Panc1 (cell line): ENCODE results near the gene MAST3. TPM values are rescaled to one million over a fixed set of nuclear protein-coding genes. Genes with fewer than 3 reads are reported as not detected.
A peak's percentile ranks its signal among the peaks of the same experiment; 100 is the strongest.

ENCODE experiments used
- ATAC-seq: fragments of 200-7000 bp; cut with Tn5 transposase; 2 replicates; pipeline ENCODE4 v1.9.1; 2020; ENCODE audit warnings: mild to moderate bottlenecking, moderate library complexity
- BruUV-seq: library from RNA; stranded (reverse); fragments of 400-500 nt; replicated peaks from 2 replicates; lab custom pipeline; 2021; lab: Mats Ljungman, UMichigan
- CTCF ChIA-PET: fragments of 300-600 bp; sonication (Branson Sonifier 250); formaldehyde crosslinking; loops from one replicate; lab custom pipeline; 2022; ENCODE audit warnings: antibody characterized with exemption; lab: Charles Lee
- POLR2A ChIA-PET: fragments of 300-600 bp; sonication (Branson Sonifier 250); formaldehyde crosslinking; loops from one replicate; lab custom pipeline; 2022; ENCODE audit warnings: antibody characterized with exemption; lab: Charles Lee
- DNase-seq: peaks from one replicate; pipeline ENCODE4 v3.0.0-alpha.2; 2010; ENCODE audit warnings: low read depth, low spot score
- H3K27ac ChIP-seq: 2 replicates; pipeline ENCODE4 v1.5.1; 2011; ENCODE audit warnings: mild to moderate bottlenecking, low read length, inconsistent platforms
- H3K27me3 ChIP-seq: fragments of 200-500 bp; sonication (Bioruptor generic); 2 replicates; pipeline ENCODE4 v1.6.0; 2014; ENCODE audit warnings: low read length, inconsistent platforms; ENCODE audit not compliant: control insufficient read depth, insufficient read depth
- H3K36me3 ChIP-seq: fragments of 200-500 bp; sonication (Bioruptor generic); 2 replicates; pipeline ENCODE4 v1.5.1; 2014; ENCODE audit warnings: inconsistent platforms, mild to moderate bottlenecking, low read length, moderate library complexity; ENCODE audit not compliant: control insufficient read depth, insufficient read depth
- H3K4me1 ChIP-seq: 2 replicates; pipeline ENCODE4 v1.5.1; 2011; ENCODE audit warnings: inconsistent platforms, mild to moderate bottlenecking, low read length, moderate library complexity; ENCODE audit not compliant: control insufficient read depth, insufficient read depth
- H3K4me3 ChIP-seq, 2 experiments: 2 replicates each; pipeline ENCODE4 v1.5.1; 2011 to 2012; ENCODE audit warnings: low read depth in 2 of 2, low read length in 2 of 2, mild to moderate bottlenecking in 2 of 2, inconsistent platforms in 1 of 2, moderate library complexity in 1 of 2
- H3K9me3 ChIP-seq: fragments of 200-500 bp; sonication (Bioruptor generic); 2 replicates; pipeline ENCODE4 v1.5.1; 2014; ENCODE audit warnings: low read depth, mild to moderate bottlenecking, inconsistent platforms, low read length, moderate library complexity; ENCODE audit not compliant: control insufficient read depth, insufficient read depth
- POLR2AphosphoS5 ChIP-seq: IDR thresholded peaks from 2 replicates; pipeline ENCODE4 v1.6.1; 2012; ENCODE audit warnings: mild to moderate bottlenecking, low read depth, low read length, moderate library complexity
- SIN3A ChIP-seq: IDR thresholded peaks from 2 replicates; pipeline ENCODE4 v1.6.1; 2012; ENCODE audit warnings: low read depth, mild to moderate bottlenecking, low read length, moderate library complexity, borderline replicate concordance; ENCODE audit not compliant: insufficient read depth
- TCF7L2 ChIP-seq: IDR thresholded peaks from 2 replicates; pipeline ENCODE4 v1.6.1; 2011; ENCODE audit warnings: mild to moderate bottlenecking, low read depth, low read length, inconsistent platforms
- in situ Hi-C: cut with HindIII; loops from 2 replicates; pipeline ENCODE4 v1.10.0; 2016; ENCODE audit warnings: low sequenced_read_pairs, low pct_unique_long_range_greater_than_20kb
- intact Hi-C: fragments of 100-400 bp; cut with micrococcal nuclease; formaldehyde crosslinking; loops from one replicate; pipeline ENCODE4 v1.10.0; 2022; ENCODE audit not compliant: unreplicated experiment
- total RNA-seq: library from RNA; stranded (reverse); gene quantifications from one replicate; pipeline ENCODE4 v1.2.1, GENCODE V29; 2021; ENCODE audit not compliant: unreplicated experiment
- TF ChIP-seq, protein P1 (sequence below): fragments of 450-650 bp; IDR thresholded peaks from 2 replicates; pipeline ENCODE4 v1.5.1; 2017; ENCODE audit warnings: mild to moderate bottlenecking
- TF ChIP-seq, protein P2 (sequence below), 2 experiments: IDR thresholded peaks; 2 replicates each; pipeline ENCODE4 v1.6.1; 2011 to 2012; ENCODE audit warnings: low read depth in 2 of 2, control low read depth in 1 of 2, low read length in 1 of 2, mild to moderate bottlenecking in 1 of 2, moderate library complexity in 1 of 2; ENCODE audit not compliant: insufficient read depth in 1 of 2

MAST3 gene
- total RNA-seq, 1 experiment from 2014 or later, result 13.1 TPM

DNA sequence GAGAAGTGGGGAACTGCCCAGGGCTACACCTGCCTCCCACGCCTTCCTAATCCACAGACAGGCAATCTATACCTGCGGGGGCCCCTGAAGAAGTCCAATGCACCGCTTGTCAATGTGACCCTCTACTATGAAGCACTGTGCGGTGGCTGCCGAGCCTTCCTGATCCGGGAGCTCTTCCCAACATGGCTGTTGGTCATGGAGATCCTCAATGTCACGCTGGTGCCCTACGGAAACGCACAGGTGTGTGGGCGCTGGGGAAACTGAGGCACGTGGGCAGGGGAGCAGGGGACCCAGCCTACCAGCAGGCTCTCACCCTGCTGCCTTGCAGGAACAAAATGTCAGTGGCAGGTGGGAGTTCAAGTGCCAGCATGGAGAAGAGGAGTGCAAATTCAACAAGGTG lies 77.4 kb downstream of the MAST3 start:
- H3K27me3 ChIP-seq, result no peaks in the 10 kb centered on the region
- ATAC-seq (no peak), DNase-seq (no peak)
- H3K27ac ChIP-seq, result no peak overlapping the region
- POLR2A ChIA-PET, result no interaction called here
- H3K36me3 ChIP-seq, result no peaks in the 10 kb centered on the region
- CTCF ChIA-PET, result no interaction called here
- H3K4me3 ChIP-seq, result peak overlapping the region; percentile 64 to 76; a peak in 2 of 4 replicates
- TF ChIP-seq TCF7L2 (no peak), POLR2AphosphoS5 (no peak), SIN3A (no peak)
- TF ChIP-seq, protein P1, sequence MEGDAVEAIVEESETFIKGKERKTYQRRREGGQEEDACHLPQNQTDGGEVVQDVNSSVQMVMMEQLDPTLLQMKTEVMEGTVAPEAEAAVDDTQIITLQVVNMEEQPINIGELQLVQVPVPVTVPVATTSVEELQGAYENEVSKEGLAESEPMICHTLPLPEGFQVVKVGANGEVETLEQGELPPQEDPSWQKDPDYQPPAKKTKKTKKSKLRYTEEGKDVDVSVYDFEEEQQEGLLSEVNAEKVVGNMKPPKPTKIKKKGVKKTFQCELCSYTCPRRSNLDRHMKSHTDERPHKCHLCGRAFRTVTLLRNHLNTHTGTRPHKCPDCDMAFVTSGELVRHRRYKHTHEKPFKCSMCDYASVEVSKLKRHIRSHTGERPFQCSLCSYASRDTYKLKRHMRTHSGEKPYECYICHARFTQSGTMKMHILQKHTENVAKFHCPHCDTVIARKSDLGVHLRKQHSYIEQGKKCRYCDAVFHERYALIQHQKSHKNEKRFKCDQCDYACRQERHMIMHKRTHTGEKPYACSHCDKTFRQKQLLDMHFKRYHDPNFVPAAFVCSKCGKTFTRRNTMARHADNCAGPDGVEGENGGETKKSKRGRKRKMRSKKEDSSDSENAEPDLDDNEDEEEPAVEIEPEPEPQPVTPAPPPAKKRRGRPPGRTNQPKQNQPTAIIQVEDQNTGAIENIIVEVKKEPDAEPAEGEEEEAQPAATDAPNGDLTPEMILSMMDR, result no peak
- TF ChIP-seq, protein P2, sequence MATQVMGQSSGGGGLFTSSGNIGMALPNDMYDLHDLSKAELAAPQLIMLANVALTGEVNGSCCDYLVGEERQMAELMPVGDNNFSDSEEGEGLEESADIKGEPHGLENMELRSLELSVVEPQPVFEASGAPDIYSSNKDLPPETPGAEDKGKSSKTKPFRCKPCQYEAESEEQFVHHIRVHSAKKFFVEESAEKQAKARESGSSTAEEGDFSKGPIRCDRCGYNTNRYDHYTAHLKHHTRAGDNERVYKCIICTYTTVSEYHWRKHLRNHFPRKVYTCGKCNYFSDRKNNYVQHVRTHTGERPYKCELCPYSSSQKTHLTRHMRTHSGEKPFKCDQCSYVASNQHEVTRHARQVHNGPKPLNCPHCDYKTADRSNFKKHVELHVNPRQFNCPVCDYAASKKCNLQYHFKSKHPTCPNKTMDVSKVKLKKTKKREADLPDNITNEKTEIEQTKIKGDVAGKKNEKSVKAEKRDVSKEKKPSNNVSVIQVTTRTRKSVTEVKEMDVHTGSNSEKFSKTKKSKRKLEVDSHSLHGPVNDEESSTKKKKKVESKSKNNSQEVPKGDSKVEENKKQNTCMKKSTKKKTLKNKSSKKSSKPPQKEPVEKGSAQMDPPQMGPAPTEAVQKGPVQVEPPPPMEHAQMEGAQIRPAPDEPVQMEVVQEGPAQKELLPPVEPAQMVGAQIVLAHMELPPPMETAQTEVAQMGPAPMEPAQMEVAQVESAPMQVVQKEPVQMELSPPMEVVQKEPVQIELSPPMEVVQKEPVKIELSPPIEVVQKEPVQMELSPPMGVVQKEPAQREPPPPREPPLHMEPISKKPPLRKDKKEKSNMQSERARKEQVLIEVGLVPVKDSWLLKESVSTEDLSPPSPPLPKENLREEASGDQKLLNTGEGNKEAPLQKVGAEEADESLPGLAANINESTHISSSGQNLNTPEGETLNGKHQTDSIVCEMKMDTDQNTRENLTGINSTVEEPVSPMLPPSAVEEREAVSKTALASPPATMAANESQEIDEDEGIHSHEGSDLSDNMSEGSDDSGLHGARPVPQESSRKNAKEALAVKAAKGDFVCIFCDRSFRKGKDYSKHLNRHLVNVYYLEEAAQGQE (IDR thresholded peaks at IDR 0.05; ENCODE audit: insufficient read depth in 1 of 2, low read depth in 2 of 2, low read length in 1 of 2), result no peak
- intact Hi-C loops (no loop called here), in situ Hi-C loops (no loop called here)
- H3K9me3 ChIP-seq, result no peaks in the 10 kb centered on the region
- no TSS peak for BruUV-seq
- peaks cover 6% of the 10 kb centered on the region; the same call in 1 of the 2 replicates for H3K4me1 ChIP-seq

DNA sequence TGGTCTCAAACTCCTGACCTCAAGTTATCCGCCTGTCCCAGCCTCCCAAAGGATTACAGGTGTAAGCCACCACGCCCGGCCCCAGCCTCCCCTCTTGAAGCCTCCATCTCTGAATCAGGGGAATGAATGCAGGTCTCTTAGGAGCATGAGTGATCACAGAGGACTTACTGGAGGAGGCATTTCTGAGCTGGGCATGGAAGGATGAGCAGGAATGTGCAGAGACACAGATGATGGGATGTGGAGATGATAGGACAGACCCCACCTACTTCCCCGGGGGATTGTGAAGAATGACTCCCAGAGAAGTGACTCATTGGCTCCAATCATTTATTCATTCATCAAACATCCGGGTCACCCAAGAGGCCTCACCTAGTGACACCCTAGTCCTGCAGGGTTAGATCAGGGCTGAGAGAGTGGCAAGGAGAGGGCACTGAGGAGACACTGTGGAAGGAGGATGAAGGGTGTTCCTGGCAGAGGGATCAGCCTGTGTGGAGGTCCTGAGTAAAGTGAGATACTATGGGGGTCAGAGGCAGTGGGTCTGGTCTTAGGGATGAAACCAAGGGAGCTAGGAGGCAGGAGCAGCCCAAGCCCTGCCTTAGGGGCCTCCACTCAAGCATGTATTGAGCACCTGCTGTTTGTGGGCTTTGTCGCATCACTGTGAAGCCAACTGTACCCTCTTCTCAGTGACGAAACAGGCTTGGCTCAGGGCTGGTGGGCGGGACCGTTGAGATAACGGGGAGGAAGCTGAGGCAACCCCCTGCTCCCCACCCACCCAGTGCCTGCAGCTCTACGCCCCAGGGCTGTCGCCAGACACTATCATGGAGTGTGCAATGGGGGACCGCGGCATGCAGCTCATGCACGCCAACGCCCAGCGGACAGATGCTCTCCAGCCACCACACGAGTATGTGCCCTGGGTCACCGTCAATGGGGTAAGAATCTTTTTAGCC lies 79.1 kb downstream of the MAST3 start:
- intact Hi-C loops (no loop called here), in situ Hi-C loops (no loop called here)
- no peaks in the 10 kb centered on the region for H3K27me3 ChIP-seq
- ChIA-PET CTCF (interaction anchor here (0.7 kb wide), 1 partner anchor 37 kb away, joined by 5 read pairs; no protein-coding TSS in a partner anchor), POLR2A (no interaction called here)
- no peaks in the 10 kb centered on the region for H3K36me3 ChIP-seq
- no peak overlapping the region for H3K27ac ChIP-seq
- BruUV-seq, result no TSS peak
- H3K9me3 ChIP-seq, result no peaks in the 10 kb centered on the region
- H3K4me1 ChIP-seq, result peaks cover 6% of the 10 kb centered on the region; the same call in 1 of the 2 replicates
- no peak overlapping the region for H3K4me3 ChIP-seq
- TF ChIP-seq POLR2AphosphoS5, result no peak
- TF ChIP-seq, protein P1, result no peak
- TF ChIP-seq, protein P2 (IDR thresholded peaks at IDR 0.05; ENCODE audit: insufficient read depth in 1 of 2, low read depth in 2 of 2, low read length in 1 of 2), result no peak
- no peak for TF ChIP-seq SIN3A
- TF ChIP-seq TCF7L2, result no peak
- ATAC-seq (no peak), DNase-seq (no peak)
